ENCODE data around the gene MPP4. TPM values are rescaled to one million over a fixed set of nuclear protein-coding genes. Genes with fewer than 3 reads are reported as not detected.

MPP4 gene
- total RNA-seq, 1 donor from 2014 or later, result not detected

GRCh38 chr2:201730651-201731285, 32.3 kb upstream of the MPP4 start:
- DNase-seq (ENCODE audit: low read depth), result no peak
- H3K36me3 ChIP-seq (ENCODE audit: control insufficient read depth, insufficient read depth, low read length), result peaks cover 5% of the 10 kb centered on the region
- H3K4me3 ChIP-seq (ENCODE audit: low read depth, low read length), result no peak overlapping the region
- no peak for FAIRE-seq
- no peak for TF ChIP-seq CTCF (IDR thresholded peaks at IDR 0.05; ENCODE audit: insufficient read depth, low read length, severe bottlenecking)
- H3K27me3 ChIP-seq (ENCODE audit: control insufficient read depth, insufficient read depth, low read length), result no peaks in the 10 kb centered on the region

- H3K27me3 ChIP-seq (ENCODE audit: control insufficient read depth, insufficient read depth, low read length), result no peaks in the 10 kb centered on the region
- FAIRE-seq (no peak), DNase-seq (ENCODE audit: low read depth) (no peak)
- peak; percentile 10 for TF ChIP-seq CTCF (IDR thresholded peaks at IDR 0.05; ENCODE audit: insufficient read depth, low read length, severe bottlenecking)
- no peak overlapping the region for H3K4me3 ChIP-seq (ENCODE audit: low read depth, low read length)
- peaks cover 9% of the 10 kb centered on the region for H3K36me3 ChIP-seq (ENCODE audit: control insufficient read depth, insufficient read depth, low read length)
Observed at GRCh38 chr2:201715459-201715858, 17.0 kb upstream of the MPP4 start.

GRCh38 chr2:201712726-201713125, 14.3 kb upstream of the MPP4 start:
- H3K27me3 ChIP-seq (ENCODE audit: control insufficient read depth, insufficient read depth, low read length), result no peaks in the 10 kb centered on the region
- no peak overlapping the region for H3K4me3 ChIP-seq (ENCODE audit: low read depth, low read length)
- FAIRE-seq (no peak), DNase-seq (ENCODE audit: low read depth) (no peak)
- TF ChIP-seq CTCF (IDR thresholded peaks at IDR 0.05; ENCODE audit: insufficient read depth, low read length, severe bottlenecking), result no peak
- H3K36me3 ChIP-seq (ENCODE audit: control insufficient read depth, insufficient read depth, low read length), result peaks cover 9% of the 10 kb centered on the region

GRCh38 chr2:201709747-201710146, 11.3 kb upstream of the MPP4 start:
- no peak for TF ChIP-seq CTCF (IDR thresholded peaks at IDR 0.05; ENCODE audit: insufficient read depth, low read length, severe bottlenecking)
- no peaks in the 10 kb centered on the region for H3K27me3 ChIP-seq (ENCODE audit: control insufficient read depth, insufficient read depth, low read length)
- no peak overlapping the region for H3K4me3 ChIP-seq (ENCODE audit: low read depth, low read length)
- FAIRE-seq (no peak), DNase-seq (ENCODE audit: low read depth) (no peak)
- peaks cover 10% of the 10 kb centered on the region for H3K36me3 ChIP-seq (ENCODE audit: control insufficient read depth, insufficient read depth, low read length)

GRCh38 chr2:201709049-201709448, 10.6 kb upstream of the MPP4 start:
- Histone ChIP-seq H3K4me3 (ENCODE audit: low read depth, low read length) (no peak overlapping the region), H3K27me3 (ENCODE audit: control insufficient read depth, insufficient read depth, low read length) (no peaks in the 10 kb centered on the region), H3K36me3 (ENCODE audit: control insufficient read depth, insufficient read depth, low read length) (peaks cover 4% of the 10 kb centered on the region)
- no peak for TF ChIP-seq CTCF (IDR thresholded peaks at IDR 0.05; ENCODE audit: insufficient read depth, low read length, severe bottlenecking)
- FAIRE-seq, result no peak
- no peak for DNase-seq (ENCODE audit: low read depth)

GRCh38 chr2:201707753-201708152, 9.3 kb upstream of the MPP4 start:
- Histone ChIP-seq H3K36me3 (ENCODE audit: control insufficient read depth, insufficient read depth, low read length) (peaks cover 4% of the 10 kb centered on the region), H3K4me3 (ENCODE audit: low read depth, low read length) (no peak overlapping the region), H3K27me3 (ENCODE audit: control insufficient read depth, insufficient read depth, low read length) (no peaks in the 10 kb centered on the region)
- DNase-seq (ENCODE audit: low read depth) (peak; percentile 24), FAIRE-seq (no peak)
- TF ChIP-seq CTCF (IDR thresholded peaks at IDR 0.05; ENCODE audit: insufficient read depth, low read length, severe bottlenecking), result no peak
